Upper lobe of right lung (tissue), 1 donor: ENCODE data around the gene PTOV1. TPM values are rescaled to one million over a fixed set of nuclear protein-coding genes. Genes with fewer than 3 reads are reported as not detected.

Experiments
- ATAC-seq: fragments of 200-7000 bp; cut with Tn5 transposase; one replicate; pipeline ENCODE4 v1.9.1; 2020; ENCODE audit warnings: mild to moderate bottlenecking, moderate library complexity
- DNase-seq: peaks from one replicate; pipeline ENCODE4 v3.0.0-alpha.2; 2020
- H3K27ac ChIP-seq: fragments of 200-600 bp; one replicate; pipeline ENCODE4 v1.8.0; 2022
- H3K27me3 ChIP-seq: fragments of 200-600 bp; one replicate; pipeline ENCODE4 v1.8.0; 2022; ENCODE audit warnings: mild to moderate bottlenecking
- H3K36me3 ChIP-seq: fragments of 200-600 bp; one replicate; pipeline ENCODE4 v1.8.0; 2022
- H3K4me1 ChIP-seq: fragments of 200-600 bp; one replicate; pipeline ENCODE4 v1.8.0; 2022
- H3K4me3 ChIP-seq: fragments of 200-600 bp; one replicate; pipeline ENCODE4 v1.8.0; 2022; ENCODE audit warnings: mild to moderate bottlenecking
- H3K9me3 ChIP-seq: fragments of 200-600 bp; one replicate; pipeline ENCODE4 v1.8.0; 2022
- CTCF ChIP-seq: fragments of 200-600 bp; IDR thresholded peaks from one replicate; pipeline ENCODE4 v1.8.0; 2022; ENCODE audit warnings: antibody characterized with exemption
- intact Hi-C: fragments of 100-400 bp; cut with DNase I; formaldehyde crosslinking; loops from one replicate; pipeline ENCODE4 v1.11.0; 2022
- total RNA-seq: library from RNA; stranded (reverse); fragmentation: NEBNext Ultra II Directional; extraction: Animal tissue kit (Norgen Biotek cat#: 25700); gene quantifications from one replicate; pipeline ENCODE4 v1.2.1, GENCODE V29; 2021
- donor health status: DM: no; HTN: yes; CAD: no; lungs with severe emphysema.

PTOV1 gene
- total RNA-seq, 1 donor from 2014 or later, result 104 TPM

GRCh38 chr19:49891393-49891792 is 40.4 kb downstream of the PTOV1 start:
- no peak for TF ChIP-seq CTCF
- intact Hi-C loops, result no loop called here
- H3K4me1 ChIP-seq, result peaks cover 9% of the 10 kb centered on the region
- no peak overlapping the region for H3K27ac ChIP-seq
- H3K27me3 ChIP-seq, result no peaks in the 10 kb centered on the region
- ATAC-seq (no peak), DNase-seq (no peak)
- no peaks in the 10 kb centered on the region for H3K36me3 ChIP-seq
- H3K9me3 ChIP-seq, result no peaks in the 10 kb centered on the region
- H3K4me3 ChIP-seq, result no peak overlapping the region

- Histone ChIP-seq H3K4me1 (peaks cover 22% of the 10 kb centered on the region), H3K4me3 (no peak overlapping the region), H3K9me3 (no peaks in the 10 kb centered on the region), H3K36me3 (no peaks in the 10 kb centered on the region), H3K27me3 (no peaks in the 10 kb centered on the region), H3K27ac (no peak overlapping the region)
- no peak for TF ChIP-seq CTCF
- DNase-seq (no peak), ATAC-seq (no peak)
- intact Hi-C loops, result no loop called here
These were observed 41.8 kb downstream of the PTOV1 start for GRCh38 chr19:49892716-49893115.

GRCh38 chr19:49894011-49894664 is 43.2 kb downstream of the PTOV1 start:
- ATAC-seq (no peak), DNase-seq (no peak)
- H3K36me3 ChIP-seq, result no peaks in the 10 kb centered on the region
- H3K9me3 ChIP-seq, result no peaks in the 10 kb centered on the region
- H3K4me3 ChIP-seq, result no peak overlapping the region
- H3K27ac ChIP-seq, result no peak overlapping the region
- no peak for TF ChIP-seq CTCF
- intact Hi-C loops, result no loop called here
- no peaks in the 10 kb centered on the region for H3K27me3 ChIP-seq
- H3K4me1 ChIP-seq, result peaks cover 27% of the 10 kb centered on the region

GRCh38 chr19:49894879-49895565 is 44.1 kb downstream of the PTOV1 start:
- Histone ChIP-seq H3K36me3 (no peaks in the 10 kb centered on the region), H3K27me3 (no peaks in the 10 kb centered on the region), H3K4me1 (peaks cover 25% of the 10 kb centered on the region), H3K27ac (no peak overlapping the region), H3K9me3 (no peaks in the 10 kb centered on the region), H3K4me3 (no peak overlapping the region)
- ATAC-seq (no peak), DNase-seq (no peak)
- intact Hi-C loops, result no loop called here
- TF ChIP-seq CTCF, result no peak

GRCh38 chr19:49895566-49896297 is 44.8 kb downstream of the PTOV1 start:
- Histone ChIP-seq H3K27ac (no peak overlapping the region), H3K4me1 (peaks cover 20% of the 10 kb centered on the region), H3K4me3 (no peak overlapping the region), H3K36me3 (no peaks in the 10 kb centered on the region), H3K27me3 (no peaks in the 10 kb centered on the region), H3K9me3 (no peaks in the 10 kb centered on the region)
- ATAC-seq (no peak), DNase-seq (no peak)
- TF ChIP-seq CTCF, result no peak
- intact Hi-C loops, result no loop called here
